Endothelial cell (in vitro differentiated cells): Measurements from ENCODE around the gene S100A8. TPM values are rescaled to one million over a fixed set of nuclear protein-coding genes. Genes with fewer than 3 reads are reported as not detected.

Experiments
- DNase-seq: peaks from one replicate; pipeline ENCODE4 v3.0.0; 2021; ENCODE audit warnings: low spot score
- H3K27ac Mint-ChIP-seq: one replicate; pipeline ENCODE4 v1.8.0; 2021; ENCODE audit warnings: mixed read lengths, inconsistent platforms; ENCODE audit not compliant: unreplicated experiment
- H3K27me3 Mint-ChIP-seq: one replicate; pipeline ENCODE4 v1.8.0; 2021; ENCODE audit warnings: mild to moderate bottlenecking, moderate library complexity, mixed read lengths, inconsistent platforms; ENCODE audit not compliant: unreplicated experiment
- H3K36me3 Mint-ChIP-seq: one replicate; pipeline ENCODE4 v1.8.0; 2021; ENCODE audit warnings: mild to moderate bottlenecking, low read depth, mixed read lengths, inconsistent platforms; ENCODE audit not compliant: unreplicated experiment
- H3K4me1 Mint-ChIP-seq: one replicate; pipeline ENCODE4 v1.8.0; 2021; ENCODE audit warnings: mild to moderate bottlenecking, mixed read lengths, inconsistent platforms; ENCODE audit not compliant: unreplicated experiment
- H3K4me3 Mint-ChIP-seq: one replicate; pipeline ENCODE4 v1.8.0; 2021; ENCODE audit warnings: mild to moderate bottlenecking, mixed read lengths, inconsistent platforms; ENCODE audit not compliant: unreplicated experiment
- H3K9me3 Mint-ChIP-seq: one replicate; pipeline ENCODE4 v1.8.0; 2021; ENCODE audit warnings: mixed read lengths, inconsistent platforms; ENCODE audit not compliant: unreplicated experiment
- total RNA-seq: library from RNA; stranded (reverse); fragmentation: NEBNext Ultra II Directional; extraction: Animal tissue kit (Norgen Biotek cat#: 25700); gene quantifications from one replicate; pipeline ENCODE4 v1.2.1, GENCODE V29; 2021; ENCODE audit not compliant: unreplicated experiment
- TF ChIP-seq, protein P1 (sequence below): fragments of 200-600 bp; sonication (generic); IDR thresholded peaks from one replicate; pipeline ENCODE4 v1.5.0; 2021; ENCODE audit warnings: antibody characterized with exemption; ENCODE audit not compliant: unreplicated experiment

Gene S100A8
- total RNA-seq, 1 donor from 2014 or later, result not detected

DNA sequence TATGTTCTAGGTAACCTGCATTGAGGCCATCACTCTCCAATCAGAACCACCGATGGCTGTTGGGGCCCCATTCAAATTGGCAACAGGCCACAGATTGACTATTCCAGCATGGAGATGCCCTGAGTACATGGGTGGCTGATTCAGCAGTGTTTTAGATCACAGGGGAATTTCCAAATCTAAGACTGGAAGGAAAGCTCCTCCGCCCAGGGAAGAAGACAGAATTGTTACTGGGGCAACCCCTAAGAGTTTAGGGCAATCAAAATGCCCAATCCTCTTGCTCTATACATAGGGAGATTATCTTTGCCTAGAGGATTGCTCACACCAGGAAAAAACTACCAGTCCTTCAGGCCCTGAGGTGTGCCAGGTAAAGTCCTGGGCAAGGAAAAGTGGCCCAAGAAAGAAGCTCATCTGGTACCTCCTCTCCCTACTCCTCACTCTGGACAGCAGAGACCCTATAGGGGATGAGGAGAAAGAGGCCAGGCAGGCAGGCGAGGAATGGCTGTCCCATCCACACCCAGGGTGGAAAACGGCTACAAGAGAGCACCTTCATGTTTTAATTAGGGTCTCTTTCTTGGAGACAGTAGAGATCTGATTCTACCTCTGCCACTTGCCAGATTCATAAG is 5.8 kb downstream of the S100A8 start:
- DNase-seq, result no peak
- Mint-ChIP-seq H3K27ac (no peak overlapping the region), H3K4me3 (no peak overlapping the region), H3K27me3 (no peaks in the 10 kb centered on the region), H3K4me1 (no peaks in the 10 kb centered on the region), H3K9me3 (no peaks in the 10 kb centered on the region), H3K36me3 (no peaks in the 10 kb centered on the region)
- TF ChIP-seq, protein P1, sequence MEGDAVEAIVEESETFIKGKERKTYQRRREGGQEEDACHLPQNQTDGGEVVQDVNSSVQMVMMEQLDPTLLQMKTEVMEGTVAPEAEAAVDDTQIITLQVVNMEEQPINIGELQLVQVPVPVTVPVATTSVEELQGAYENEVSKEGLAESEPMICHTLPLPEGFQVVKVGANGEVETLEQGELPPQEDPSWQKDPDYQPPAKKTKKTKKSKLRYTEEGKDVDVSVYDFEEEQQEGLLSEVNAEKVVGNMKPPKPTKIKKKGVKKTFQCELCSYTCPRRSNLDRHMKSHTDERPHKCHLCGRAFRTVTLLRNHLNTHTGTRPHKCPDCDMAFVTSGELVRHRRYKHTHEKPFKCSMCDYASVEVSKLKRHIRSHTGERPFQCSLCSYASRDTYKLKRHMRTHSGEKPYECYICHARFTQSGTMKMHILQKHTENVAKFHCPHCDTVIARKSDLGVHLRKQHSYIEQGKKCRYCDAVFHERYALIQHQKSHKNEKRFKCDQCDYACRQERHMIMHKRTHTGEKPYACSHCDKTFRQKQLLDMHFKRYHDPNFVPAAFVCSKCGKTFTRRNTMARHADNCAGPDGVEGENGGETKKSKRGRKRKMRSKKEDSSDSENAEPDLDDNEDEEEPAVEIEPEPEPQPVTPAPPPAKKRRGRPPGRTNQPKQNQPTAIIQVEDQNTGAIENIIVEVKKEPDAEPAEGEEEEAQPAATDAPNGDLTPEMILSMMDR, result no peak

DNA sequence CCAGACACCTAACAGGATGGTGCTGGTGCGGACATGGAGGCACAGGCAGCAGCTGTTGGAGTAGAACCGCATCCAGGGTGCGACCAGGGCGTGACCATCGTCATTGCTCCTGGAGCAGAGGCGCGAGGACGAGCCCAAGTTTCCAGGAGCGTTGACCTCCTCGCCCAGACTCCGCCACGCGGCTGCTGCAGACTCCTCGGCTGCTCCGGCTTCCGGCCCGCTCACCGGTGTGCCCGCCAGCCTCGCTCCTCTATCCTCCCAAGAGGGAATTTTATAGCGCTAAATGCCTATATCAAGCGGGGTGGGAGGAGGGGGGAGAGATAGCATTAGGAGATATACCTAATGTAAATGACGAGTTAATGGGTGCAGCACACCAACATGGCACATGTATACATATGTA is 10.2 kb downstream of the S100A8 start:
- DNase-seq, result no peak
- no peaks in the 10 kb centered on the region for H3K36me3 Mint-ChIP-seq
- no peak overlapping the region for H3K27ac Mint-ChIP-seq
- TF ChIP-seq, protein P1, result no peak
- no peak overlapping the region for H3K4me3 Mint-ChIP-seq
- H3K9me3 Mint-ChIP-seq, result no peaks in the 10 kb centered on the region
- no peaks in the 10 kb centered on the region for H3K27me3 Mint-ChIP-seq
- H3K4me1 Mint-ChIP-seq, result no peaks in the 10 kb centered on the region

DNA sequence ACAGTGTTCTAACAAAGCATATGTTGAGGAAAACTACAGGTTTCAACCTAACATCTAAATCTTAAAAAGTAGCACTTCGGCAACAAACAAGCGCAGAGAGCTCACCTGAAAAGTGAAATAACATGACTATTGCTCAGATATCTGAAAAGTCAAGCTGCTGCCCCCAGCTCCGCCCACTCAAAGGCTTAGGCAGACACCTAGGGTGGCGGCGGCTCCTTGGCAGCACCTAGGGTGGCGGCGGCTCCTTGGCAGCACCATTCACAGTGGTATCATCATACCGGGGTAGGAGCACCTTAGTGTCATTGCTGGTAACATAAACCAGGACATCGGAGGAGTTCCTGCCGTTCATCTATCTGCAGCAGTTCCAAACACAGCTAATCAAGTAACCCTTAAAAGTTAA is 11.3 kb downstream of the S100A8 start:
- TF ChIP-seq, protein P1, result no peak
- Mint-ChIP-seq H3K9me3 (no peaks in the 10 kb centered on the region), H3K27me3 (no peaks in the 10 kb centered on the region), H3K27ac (no peak overlapping the region), H3K36me3 (no peaks in the 10 kb centered on the region), H3K4me1 (no peaks in the 10 kb centered on the region), H3K4me3 (no peak overlapping the region)
- no peak for DNase-seq

DNA sequence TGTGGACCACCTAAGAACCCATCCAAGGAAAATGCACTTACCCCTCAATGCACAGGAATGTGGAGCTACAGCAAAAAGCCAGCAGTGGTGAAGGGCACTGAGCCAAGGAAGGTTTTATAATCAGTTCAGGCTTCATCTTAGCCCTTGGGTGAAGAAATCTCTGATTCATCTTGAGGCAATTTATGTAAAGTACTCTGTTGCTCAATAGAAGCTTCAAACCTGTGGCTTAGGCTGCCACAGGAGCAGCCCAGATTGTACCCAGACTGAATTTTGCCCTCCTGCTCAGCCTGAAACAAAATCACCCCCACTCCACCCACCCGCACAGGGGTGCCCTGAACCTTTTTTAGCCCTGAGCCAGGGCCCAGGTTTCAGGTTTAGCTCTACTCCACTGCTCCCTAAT is 15.4 kb downstream of the S100A8 start, which contains the start of gene S100A12:
S100A12 (minus strand) TSS at position 111 of the 400 bp plus-strand sequence. CDS start 1,029 bp downstream, outside the sequence.
- Mint-ChIP-seq H3K4me1 (no peaks in the 10 kb centered on the region), H3K36me3 (no peaks in the 10 kb centered on the region), H3K27ac (no peak within 1 kb of the TSS), H3K27me3 (no peaks in the 10 kb centered on the region), H3K4me3 (no peak within 1 kb of the TSS), H3K9me3 (no peaks in the 10 kb centered on the region)
- no peak for DNase-seq
- TF ChIP-seq, protein P1, result no peak

DNA sequence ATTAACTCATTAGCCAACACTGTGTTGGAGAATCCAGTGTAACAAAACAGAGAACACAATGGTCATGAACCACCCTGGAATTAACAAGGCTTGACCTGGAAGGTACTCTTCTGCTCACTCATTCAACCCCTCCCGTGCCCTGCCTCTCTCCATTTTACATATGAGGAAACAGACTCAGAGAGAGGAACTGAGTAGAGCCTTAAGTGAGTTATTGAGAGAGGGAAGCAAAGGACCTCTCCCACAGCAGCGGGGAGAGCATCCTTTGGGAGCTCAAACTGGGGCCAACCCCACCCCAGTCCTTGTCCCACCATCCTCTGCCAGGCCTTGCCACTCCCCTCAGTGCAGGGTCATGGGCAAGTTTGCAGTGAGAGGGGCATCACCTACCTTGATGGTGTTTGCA is 16.8 kb downstream of the S100A8 start:
- no peak overlapping the region for H3K27ac Mint-ChIP-seq
- H3K36me3 Mint-ChIP-seq, result no peaks in the 10 kb centered on the region
- no peaks in the 10 kb centered on the region for H3K4me1 Mint-ChIP-seq
- H3K9me3 Mint-ChIP-seq, result no peaks in the 10 kb centered on the region
- H3K4me3 Mint-ChIP-seq, result no peak overlapping the region
- DNase-seq, result no peak
- TF ChIP-seq, protein P1, result no peak
- H3K27me3 Mint-ChIP-seq, result peaks cover 2% of the 10 kb centered on the region
